Thoracic aorta (tissue), 2 donors: Measurements from ENCODE around the gene SPSB3. TPM values are rescaled to one million over a fixed set of nuclear protein-coding genes. Genes with fewer than 3 reads are reported as not detected.
A peak's percentile ranks its signal among the peaks of the same experiment; 100 is the strongest.

Experiments used
- ATAC-seq: fragments of 150-250 bp; one replicate; pipeline ENCODE4 v1.8.0; 2017; ENCODE audit warnings: low read depth; ENCODE audit not compliant: insufficient number of reproducible peaks, low FRiP score
- DNase-seq: peaks from one replicate; pipeline ENCODE4 v3.0.0-alpha.2; 2020; ENCODE audit warnings: low spot score
- H3K27ac ChIP-seq, 2 donors: fragments of 200-600 bp; sonication (generic); 1 replicate in 1 of 2; 2 replicates in 1 of 2; pipeline ENCODE4 v1.5.1; 2016; ENCODE audit warnings: mild to moderate bottlenecking in 2 of 2, moderate library complexity in 2 of 2
- H3K27me3 ChIP-seq: fragments of 200-600 bp; sonication (generic); replicated peaks from 2 replicates; pipeline ENCODE4 v1.6.0; 2016; ENCODE audit warnings: mild to moderate bottlenecking; ENCODE audit not compliant: insufficient read depth
- H3K36me3 ChIP-seq: fragments of 200-600 bp; sonication (generic); one replicate; pipeline ENCODE4 v1.5.1; 2016
- H3K4me1 ChIP-seq, 2 donors: fragments of 200-600 bp; sonication (generic); 1 replicate in 1 of 2; 2 replicates in 1 of 2; pipeline versions ENCODE4 v1.5.1 to v1.6.0; 2016; ENCODE audit warnings: low read depth in 2 of 2, mild to moderate bottlenecking in 1 of 2; ENCODE audit not compliant: control insufficient read depth in 1 of 2
- H3K4me3 ChIP-seq: fragments of 200-600 bp; sonication (generic); 2 replicates; pipeline ENCODE4 v1.5.1; 2016; ENCODE audit warnings: mild to moderate bottlenecking
- H3K9me3 ChIP-seq: fragments of 200-600 bp; sonication (generic); 2 replicates; pipeline ENCODE4 v1.5.1; 2016
- CTCF ChIP-seq: fragments of 200-600 bp; sonication (generic); IDR thresholded peaks from one replicate; pipeline ENCODE4 v1.5.1; 2019; ENCODE audit warnings: antibody characterized with exemption
- total RNA-seq, 2 donors: library from RNA; depleted of rRNA; stranded (reverse); fragments of >200 nt; gene quantifications; one replicate each; pipeline versions ENCODE4 v1.1.0 to v1.2.3, GENCODE V29; 2016

Gene SPSB3
- total RNA-seq, 2 donors from 2014 or later = 60.9 to 79.3 TPM

- Histone ChIP-seq H3K27ac (no peak overlapping the region), H3K4me3 (no peak overlapping the region), H3K36me3 (peaks cover 30% of the 10 kb centered on the region), H3K9me3 (no peaks in the 10 kb centered on the region), H3K4me1 (peaks cover 21 to 36% of the 10 kb centered on the region in 2 donors), H3K27me3 (no peaks in the 10 kb centered on the region)
- DNase-seq (no peak), ATAC-seq (no peak)
- TF ChIP-seq CTCF = no peak
Observed at GRCh38 chr16:1776991-1777374, 5.4 kb downstream of the SPSB3 start.

DNA sequence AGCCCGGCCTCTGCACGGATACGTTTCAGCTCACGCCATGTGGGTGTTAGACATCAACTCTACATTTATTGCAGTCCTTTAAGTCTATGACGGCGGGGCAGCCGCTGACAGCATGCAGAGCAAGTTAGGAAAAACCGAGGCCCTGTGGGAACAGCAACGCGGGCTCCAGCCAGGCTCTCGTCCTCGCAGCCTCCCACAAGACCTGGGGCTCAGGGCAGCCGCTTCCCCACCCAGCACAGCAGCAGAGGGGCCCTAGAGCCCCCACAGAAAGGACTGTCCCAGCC lies 5.8 kb downstream of the SPSB3 start:
- DNase-seq (no peak), ATAC-seq (no peak)
- Histone ChIP-seq H3K36me3 (peaks cover 30% of the 10 kb centered on the region), H3K9me3 (no peaks in the 10 kb centered on the region), H3K4me1 (peaks cover 21 to 36% of the 10 kb centered on the region in 2 donors), H3K27me3 (no peaks in the 10 kb centered on the region), H3K4me3 (no peak overlapping the region), H3K27ac (no peak overlapping the region)
- no peak for TF ChIP-seq CTCF

DNA sequence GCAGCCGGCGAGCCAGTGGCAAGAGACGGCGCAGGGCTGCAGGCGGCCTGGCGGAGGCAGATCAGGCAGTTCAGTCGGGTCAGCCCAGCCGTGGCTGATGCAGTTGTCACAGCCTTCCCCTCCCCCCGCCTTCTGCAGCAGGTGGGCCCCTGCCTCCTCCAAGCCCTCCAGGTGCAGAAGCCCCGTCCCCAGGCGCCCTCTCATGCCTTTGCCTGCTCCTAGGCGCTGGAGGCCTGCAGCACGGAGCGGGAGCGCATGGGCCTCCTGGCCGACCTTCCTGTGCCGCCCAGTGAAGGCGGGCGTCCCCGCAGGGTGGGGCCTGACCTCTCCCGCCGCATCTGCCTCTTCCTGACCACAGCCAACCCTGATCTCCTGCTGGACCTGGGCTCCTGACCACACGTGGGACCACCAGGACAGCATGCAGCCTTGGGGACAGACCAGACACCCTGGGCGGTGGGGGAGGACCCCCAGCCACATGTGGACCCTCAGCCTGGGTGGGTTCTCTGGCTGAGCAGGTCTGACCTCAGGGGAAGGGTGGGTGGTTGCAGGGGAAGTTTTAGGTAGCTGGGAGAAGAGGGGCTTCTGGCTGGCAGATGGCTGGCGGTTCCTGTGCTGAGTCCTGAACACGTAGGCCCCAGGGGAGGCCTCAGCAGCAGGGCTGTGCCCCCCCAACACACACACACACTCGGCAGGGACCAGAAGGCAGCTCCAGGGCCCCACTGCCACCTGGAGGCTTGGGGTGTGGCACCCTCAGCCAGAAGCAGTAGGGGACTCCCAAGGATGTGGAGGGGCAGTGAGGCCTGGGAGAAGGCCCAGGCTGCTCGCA lies 6.3 kb downstream of the SPSB3 start:
- no peak for TF ChIP-seq CTCF
- H3K36me3 ChIP-seq = peaks cover 30% of the 10 kb centered on the region
- no peaks in the 10 kb centered on the region for H3K27me3 ChIP-seq
- no peak for ATAC-seq
- H3K4me1 ChIP-seq = peaks cover 16 to 30% of the 10 kb centered on the region in 2 donors
- H3K27ac ChIP-seq = no peak overlapping the region
- no peak for DNase-seq
- no peaks in the 10 kb centered on the region for H3K9me3 ChIP-seq
- H3K4me3 ChIP-seq = no peak overlapping the region

- Histone ChIP-seq H3K4me3 (no peak overlapping the region), H3K9me3 (no peaks in the 10 kb centered on the region), H3K36me3 (peaks cover 25% of the 10 kb centered on the region), H3K27ac (no peak overlapping the region), H3K4me1 (peaks cover 15 to 28% of the 10 kb centered on the region in 2 donors), H3K27me3 (no peaks in the 10 kb centered on the region)
- no peak for TF ChIP-seq CTCF
- DNase-seq (no peak), ATAC-seq (no peak)
Observed at GRCh38 chr16:1775006-1775845, 7.1 kb downstream of the SPSB3 start.

DNA sequence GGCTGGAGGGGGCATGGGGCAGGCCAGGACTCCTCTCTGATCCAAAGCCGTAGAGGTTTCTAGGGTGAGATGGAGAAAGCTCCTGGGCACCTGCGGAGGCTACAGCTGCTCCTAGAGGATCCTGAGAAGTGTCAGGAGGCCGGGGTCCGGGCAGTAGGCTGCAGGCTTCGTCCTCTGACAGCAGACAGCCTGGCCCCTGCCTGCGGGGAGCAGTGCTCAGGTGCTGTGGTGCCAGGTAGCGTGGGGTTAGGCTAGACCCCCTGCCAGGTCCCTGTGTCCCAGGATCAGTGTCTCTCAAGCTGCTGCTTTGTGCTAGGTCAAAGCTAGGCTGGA lies 8.0 kb downstream of the SPSB3 start:
- Histone ChIP-seq H3K36me3 (peaks cover 25% of the 10 kb centered on the region), H3K4me1 (peaks cover 15 to 36% of the 10 kb centered on the region in 2 donors), H3K27ac (peak overlapping the region in 1 of 2 donors; percentile 84), H3K4me3 (peak overlapping the region; percentile 95), H3K9me3 (no peaks in the 10 kb centered on the region), H3K27me3 (no peaks in the 10 kb centered on the region)
- no peak for TF ChIP-seq CTCF
- DNase-seq (no peak), ATAC-seq (no peak)
